Peyer's patch (tissue), 4 donors: ENCODE measurements around the gene SH2B3.

ENCODE experiments used
- POLR2A ChIP-seq, 2 donors: fragments of 450-650 bp; IDR thresholded peaks; one replicate each; pipeline ENCODE4 v1.5.1; 2017; ENCODE audit warnings: antibody characterized with exemption in 2 of 2, mild to moderate bottlenecking in 2 of 2, moderate library complexity in 2 of 2
- TF ChIP-seq, protein P1 (sequence below), 6 experiments: fragments of 450-650 bp in 4 of 6; fragments of 200-600 bp in 2 of 6; sonication (generic) in 1 of 6; IDR thresholded peaks; one replicate each; pipeline ENCODE4 v1.5.1; 2017 to 2019; ENCODE audit warnings: antibody characterized with exemption in 6 of 6, mild to moderate bottlenecking in 3 of 6, moderate library complexity in 1 of 6

DNA sequence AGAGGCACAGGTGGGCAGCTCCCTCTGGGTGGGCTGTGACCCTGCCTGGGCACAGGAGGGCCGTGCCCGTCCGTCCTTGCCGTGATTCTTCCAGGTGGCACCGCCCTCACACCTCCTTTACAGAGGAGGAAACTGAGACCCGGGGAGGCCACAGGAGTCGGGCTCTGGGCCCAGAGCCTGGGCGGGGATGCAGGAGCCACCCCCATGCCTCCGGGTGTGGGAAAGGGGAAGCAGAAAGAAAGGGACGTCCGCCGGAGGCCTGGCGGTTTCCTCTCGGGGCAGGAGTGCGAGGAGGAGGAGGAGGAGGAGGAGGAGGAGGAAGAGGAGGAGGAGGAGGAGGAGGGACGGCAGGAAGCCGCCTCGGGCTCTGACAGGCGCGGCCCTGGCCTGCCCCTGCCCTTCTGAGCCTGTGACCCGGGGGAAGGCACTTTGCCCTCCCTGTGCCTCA lies 23.0 kb downstream of the SH2B3 start:
- TF ChIP-seq, protein P1, sequence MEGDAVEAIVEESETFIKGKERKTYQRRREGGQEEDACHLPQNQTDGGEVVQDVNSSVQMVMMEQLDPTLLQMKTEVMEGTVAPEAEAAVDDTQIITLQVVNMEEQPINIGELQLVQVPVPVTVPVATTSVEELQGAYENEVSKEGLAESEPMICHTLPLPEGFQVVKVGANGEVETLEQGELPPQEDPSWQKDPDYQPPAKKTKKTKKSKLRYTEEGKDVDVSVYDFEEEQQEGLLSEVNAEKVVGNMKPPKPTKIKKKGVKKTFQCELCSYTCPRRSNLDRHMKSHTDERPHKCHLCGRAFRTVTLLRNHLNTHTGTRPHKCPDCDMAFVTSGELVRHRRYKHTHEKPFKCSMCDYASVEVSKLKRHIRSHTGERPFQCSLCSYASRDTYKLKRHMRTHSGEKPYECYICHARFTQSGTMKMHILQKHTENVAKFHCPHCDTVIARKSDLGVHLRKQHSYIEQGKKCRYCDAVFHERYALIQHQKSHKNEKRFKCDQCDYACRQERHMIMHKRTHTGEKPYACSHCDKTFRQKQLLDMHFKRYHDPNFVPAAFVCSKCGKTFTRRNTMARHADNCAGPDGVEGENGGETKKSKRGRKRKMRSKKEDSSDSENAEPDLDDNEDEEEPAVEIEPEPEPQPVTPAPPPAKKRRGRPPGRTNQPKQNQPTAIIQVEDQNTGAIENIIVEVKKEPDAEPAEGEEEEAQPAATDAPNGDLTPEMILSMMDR (IDR thresholded peaks at IDR 0.05) = no peak
- TF ChIP-seq POLR2A (IDR thresholded peaks at IDR 0.05) = no peak
